H9 (cell line): ENCODE data around the gene CDO1. TPM values are rescaled to one million over a fixed set of nuclear protein-coding genes. Genes with fewer than 3 reads are reported as not detected.

Source experiments
- DNase-seq: peaks from one replicate; pipeline ENCODE4 v3.0.0-alpha.2; 2017
- H2AFZ ChIP-seq: one replicate; pipeline ENCODE4 v1.6.1; 2013; ENCODE audit warnings: mild to moderate bottlenecking, low read length, control low read depth, moderate library complexity
- H2AK5ac ChIP-seq: 2 replicates; pipeline ENCODE4 v1.6.1; 2013; ENCODE audit warnings: low read length, control low read depth, mixed read lengths; ENCODE audit not compliant: insufficient read length
- H2BK120ac ChIP-seq: one replicate; pipeline ENCODE4 v1.6.1; 2013; ENCODE audit warnings: low read depth, mild to moderate bottlenecking, low read length, control low read depth, inconsistent platforms; ENCODE audit not compliant: poor library complexity, severe bottlenecking
- H2BK12ac ChIP-seq: 2 replicates; pipeline ENCODE4 v1.6.1; 2013; ENCODE audit warnings: low read length, control low read depth, mixed read lengths, low read depth; ENCODE audit not compliant: insufficient read length
- H2BK15ac ChIP-seq: 2 replicates; pipeline ENCODE4 v1.6.1; 2013; ENCODE audit warnings: low read depth, low read length, control low read depth
- H2BK20ac ChIP-seq: one replicate; pipeline ENCODE4 v1.6.1; 2013; ENCODE audit warnings: low read depth, mild to moderate bottlenecking, low read length, control low read depth, inconsistent platforms; ENCODE audit not compliant: poor library complexity, severe bottlenecking
- H2BK5ac ChIP-seq: 2 replicates; pipeline ENCODE4 v1.6.1; 2013; ENCODE audit warnings: low read length, control low read depth, mixed read lengths; ENCODE audit not compliant: insufficient read length
- H3K14ac ChIP-seq: 2 replicates; pipeline ENCODE4 v1.6.1; 2013; ENCODE audit warnings: low read length, control low read depth; ENCODE audit not compliant: insufficient read depth
- H3K18ac ChIP-seq: 2 replicates; pipeline ENCODE4 v1.6.1; 2013; ENCODE audit warnings: low read depth, mild to moderate bottlenecking, mixed read lengths, low read length, control low read depth; ENCODE audit not compliant: insufficient read length
- H3K23ac ChIP-seq: 2 replicates; pipeline ENCODE4 v1.6.1; 2013; ENCODE audit warnings: low read length, control low read depth, mixed read lengths, low read depth; ENCODE audit not compliant: insufficient read length
- H3K23me2 ChIP-seq: 2 replicates; pipeline ENCODE4 v1.6.1; 2013; ENCODE audit warnings: low read depth, mild to moderate bottlenecking, mixed read lengths, low read length, control low read depth; ENCODE audit not compliant: insufficient read length, poor library complexity, severe bottlenecking
- H3K27ac ChIP-seq: 2 replicates; pipeline ENCODE4 v1.5.1; 2013; ENCODE audit warnings: low read length, control low read depth, mixed read lengths, low read depth; ENCODE audit not compliant: insufficient read length
- H3K27me3 ChIP-seq: 2 replicates; pipeline ENCODE4 v1.6.1; 2013; ENCODE audit warnings: low read length, control low read depth, inconsistent platforms; ENCODE audit not compliant: insufficient read depth
- H3K4ac ChIP-seq: 2 replicates; pipeline ENCODE4 v1.6.1; 2013; ENCODE audit warnings: low read depth, mild to moderate bottlenecking, control low read depth, inconsistent platforms, low read length, moderate library complexity
- H3K4me1 ChIP-seq: 2 replicates; pipeline ENCODE4 v1.6.1; 2013; ENCODE audit warnings: low read length, control low read depth, inconsistent platforms; ENCODE audit not compliant: insufficient read depth
- H3K4me2 ChIP-seq: 2 replicates; pipeline ENCODE4 v1.6.1; 2013; ENCODE audit warnings: low read length, control low read depth, mixed read lengths; ENCODE audit not compliant: insufficient read length, insufficient read depth
- H3K56ac ChIP-seq: 2 replicates; pipeline ENCODE4 v1.6.1; 2013; ENCODE audit warnings: low read depth, mild to moderate bottlenecking, mixed read lengths, low read length, control low read depth; ENCODE audit not compliant: insufficient read length
- H3K79me1 ChIP-seq: 2 replicates; pipeline ENCODE4 v1.6.1; 2013; ENCODE audit warnings: low read depth, mild to moderate bottlenecking, moderate library complexity, low read length, control low read depth, inconsistent platforms; ENCODE audit not compliant: insufficient read depth, poor library complexity, severe bottlenecking
- H3K79me2 ChIP-seq: 2 replicates; pipeline ENCODE4 v1.6.1; 2013; ENCODE audit warnings: low read length, control low read depth, inconsistent platforms; ENCODE audit not compliant: insufficient read depth
- H3K9ac ChIP-seq: 2 replicates; pipeline ENCODE4 v1.6.1; 2013; ENCODE audit warnings: low read length, control low read depth, mixed read lengths; ENCODE audit not compliant: insufficient read length; ENCODE audit errors: extremely low read depth
- H3K9me3 ChIP-seq: one replicate; pipeline ENCODE4 v1.6.1; 2013; ENCODE audit warnings: low read depth, low read length, inconsistent platforms; ENCODE audit not compliant: control insufficient read depth
- H3T11ph ChIP-seq: one replicate; pipeline ENCODE4 v1.6.1; 2013; ENCODE audit warnings: mild to moderate bottlenecking, low read length, control low read depth, inconsistent platforms
- H4K20me1 ChIP-seq: one replicate; pipeline ENCODE4 v1.6.1; 2013; ENCODE audit not compliant: control insufficient read depth, insufficient read length, insufficient read depth
- H4K5ac ChIP-seq: 2 replicates; pipeline ENCODE4 v1.6.1; 2013; ENCODE audit warnings: low read depth, mild to moderate bottlenecking, mixed read lengths, low read length, control low read depth; ENCODE audit not compliant: insufficient read length
- H4K8ac ChIP-seq: replicated peaks from 2 replicates; pipeline ENCODE4 v1.6.1; 2013; ENCODE audit warnings: low read length, control low read depth, mixed read lengths, low read depth; ENCODE audit not compliant: insufficient read length
- H4K91ac ChIP-seq: 2 replicates; pipeline ENCODE4 v1.6.1; 2013; ENCODE audit warnings: low read depth, mild to moderate bottlenecking, moderate library complexity, mixed read lengths, low read length, control low read depth; ENCODE audit not compliant: insufficient read length
- H3K27ac Mint-ChIP-seq, 3 experiments: 2 replicates in 2 of 3; 3 replicates in 1 of 3; pipeline ENCODE4 v1.8.0; 2020 to 2021; ENCODE audit warnings: mixed read lengths in 3 of 3, mild to moderate bottlenecking in 1 of 3, moderate library complexity in 1 of 3
- H3K27me3 Mint-ChIP-seq: 2 replicates; pipeline ENCODE4 v1.8.0; 2021; ENCODE audit warnings: low read depth, mild to moderate bottlenecking, moderate library complexity, mixed read lengths
- H3K36me3 Mint-ChIP-seq, 3 experiments: 2 replicates in 2 of 3; 3 replicates in 1 of 3; pipeline ENCODE4 v1.8.0; 2020 to 2021; ENCODE audit warnings: low read depth in 3 of 3, mixed read lengths in 3 of 3; ENCODE audit not compliant: insufficient read depth in 1 of 3
- H3K4me1 Mint-ChIP-seq, 2 experiments: 2 replicates each; pipeline ENCODE4 v1.8.0; 2020; ENCODE audit warnings: mixed read lengths in 2 of 2
- H3K4me3 Mint-ChIP-seq, 2 experiments: 2 replicates in 1 of 2; 3 replicates in 1 of 2; pipeline ENCODE4 v1.8.0; 2020 to 2021; ENCODE audit warnings: mild to moderate bottlenecking in 2 of 2, mixed read lengths in 2 of 2, moderate library complexity in 1 of 2
- H3K9me3 Mint-ChIP-seq, 2 experiments: 2 replicates in 1 of 2; 3 replicates in 1 of 2; pipeline ENCODE4 v1.8.0; 2020; ENCODE audit warnings: mild to moderate bottlenecking in 2 of 2, mixed read lengths in 2 of 2, moderate library complexity in 1 of 2
- CTCF ChIP-seq: fragments of 200-600 bp; sonication (generic); conservative IDR thresholded peaks from 3 replicates; pipeline ENCODE4 v1.8.0; 2021; ENCODE audit warnings: antibody characterized with exemption, mild to moderate bottlenecking
- WGBS: extraction: QIAGEN DNeasy Blood & Tissue Kit; methylation state at CpG from one replicate; pipeline ENCODE4 v1.1.7; 2013; ENCODE audit warnings: missing lambda C conversion rate, low lambda C conversion rate, mixed read lengths; ENCODE audit not compliant: insufficient read length; ENCODE audit errors: extremely low coverage; 5-methylcytosine and 5-hydroxymethylcytosine counted together
- total RNA-seq: library from RNA; stranded (reverse); gene quantifications from 2 replicates; pipeline ENCODE4 v1.2.1, GENCODE V29; 2021

Gene CDO1
- total RNA-seq, 1 experiment from 2014 or later = 11.2 TPM

DNA sequence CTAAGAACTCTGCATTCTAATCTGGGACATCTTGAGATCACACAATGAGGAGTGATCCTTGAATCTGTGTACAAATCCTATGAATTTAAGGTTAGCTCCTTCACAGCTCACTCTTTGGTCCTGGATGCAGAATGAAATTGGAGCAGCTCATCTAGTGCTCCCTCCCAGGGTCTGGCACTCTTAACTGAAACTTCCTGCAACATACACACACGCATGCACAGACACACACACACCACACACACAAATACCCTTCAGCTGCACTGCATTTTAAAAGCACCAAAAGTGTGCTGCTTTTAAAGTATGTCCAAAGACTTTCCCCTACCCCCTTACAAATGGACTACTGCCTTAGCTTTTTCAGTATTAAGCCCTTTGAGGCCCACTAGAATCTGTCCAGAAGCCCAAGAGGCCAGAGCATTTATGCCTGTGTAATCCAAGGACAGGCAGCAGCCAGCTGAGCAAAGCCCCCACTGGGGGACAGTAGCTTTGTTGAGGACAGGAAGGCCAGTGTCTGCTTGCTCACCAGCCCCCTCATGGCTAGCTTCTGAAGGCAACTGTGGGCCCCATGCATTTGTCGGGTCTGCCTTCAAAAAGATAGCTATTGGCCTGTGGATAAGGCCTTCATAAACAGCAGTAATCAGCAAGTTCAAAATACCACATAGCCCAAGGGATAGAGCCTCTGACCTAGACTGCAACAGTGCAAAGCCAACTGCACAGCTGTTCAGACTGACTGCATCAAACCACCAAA lies 43.6 kb downstream of the CDO1 start:
- Mint-ChIP-seq H3K27ac (no peak overlapping the region), H3K9me3 (no peaks in the 10 kb centered on the region), H3K4me1 (peaks cover 4 to 7% of the 10 kb centered on the region in 2 experiments), H3K27me3 (no peaks in the 10 kb centered on the region), H3K36me3 (no peaks in the 10 kb centered on the region), H3K4me3 (no peak overlapping the region)
- WGBS = no CpG with 5 or more reads among the region's 2 CpGs
- Histone ChIP-seq H3K4me2 (no peak overlapping the region), H3K18ac (no peak overlapping the region), H3K4me1 (peaks cover 2% of the 10 kb centered on the region; the same call in 1 of the 2 replicates), H3K27me3 (no peaks in the 10 kb centered on the region), H3K56ac (no peak overlapping the region), H3K14ac (no peak overlapping the region), H3K27ac (no peak overlapping the region), H3K4ac (no peak overlapping the region), H3K9ac (peak overlapping the region; percentile 29), H2AFZ (no peak overlapping the region), H3K23ac (no peak overlapping the region), H2BK120ac (no peak overlapping the region), H2AK5ac (no peak overlapping the region), H2BK12ac (no peak overlapping the region), H3K23me2 (no peaks in the 10 kb centered on the region), H4K8ac (no peak overlapping the region), H3K9me3 (no peaks in the 10 kb centered on the region), H2BK15ac (no peak overlapping the region), H3K79me1 (no peaks in the 10 kb centered on the region), H3K79me2 (no peaks in the 10 kb centered on the region), H4K91ac (no peak overlapping the region), H3T11ph (no peak overlapping the region), H4K5ac (no peak overlapping the region), H2BK5ac (no peak overlapping the region), H4K20me1 (no peaks in the 10 kb centered on the region), H2BK20ac (no peak overlapping the region)
- no peak for TF ChIP-seq CTCF
- DNase-seq = peak; percentile 35
